SK-N-SH (cell line): ENCODE results near the gene ADAMTSL1.

Source experiments
- CHD2 ChIP-seq: fragments of 150-350 bp; IDR thresholded peaks from 2 replicates; pipeline ENCODE4 v1.6.1; 2018; ENCODE audit warnings: low read length; ENCODE audit not compliant: partially characterized antibody
- ELF1 ChIP-seq: IDR thresholded peaks from 2 replicates; pipeline ENCODE4 v1.4.0; 2012
- EP300 ChIP-seq, 2 experiments: IDR thresholded peaks; 2 replicates each; pipeline versions ENCODE4 v1.4.0 to v1.6.1; 2012; ENCODE audit warnings: borderline replicate concordance in 1 of 2, low read depth in 1 of 2, low read length in 1 of 2
- FOXJ3 ChIP-seq: sonication (generic); formaldehyde crosslinking; IDR thresholded peaks from 2 replicates; pipeline ENCODE4 v1.5.1; 2020; ENCODE audit warnings: mild to moderate bottlenecking, missing genetic modification reagents
- GABPA ChIP-seq: IDR thresholded peaks from 2 replicates; pipeline ENCODE4 v1.4.0; 2012; ENCODE audit warnings: low read depth, mild to moderate bottlenecking
- POLR2AphosphoS5 ChIP-seq: IDR thresholded peaks from 2 replicates; pipeline ENCODE4 v1.6.1; 2012; ENCODE audit warnings: low read depth, low read length
- RAD21 ChIP-seq: IDR thresholded peaks from 2 replicates; pipeline ENCODE4 v1.6.1; 2012; ENCODE audit warnings: mild to moderate bottlenecking, low read length
- RFX5 ChIP-seq: IDR thresholded peaks from 2 replicates; pipeline ENCODE4 v1.6.1; 2012; ENCODE audit warnings: mild to moderate bottlenecking, improper control_type of control experiment, low read length
- TEAD4 ChIP-seq: IDR thresholded peaks from 2 replicates; pipeline ENCODE4 v1.4.0; 2012; ENCODE audit warnings: mild to moderate bottlenecking, borderline replicate concordance; ENCODE audit not compliant: insufficient read depth
- YY1 ChIP-seq: IDR thresholded peaks from 2 replicates; pipeline ENCODE4 v1.4.0; 2012; ENCODE audit warnings: low read depth, mild to moderate bottlenecking
- TF ChIP-seq, protein P1 (sequence below): fragments of 200-600 bp; sonication (generic); IDR thresholded peaks from 2 replicates; pipeline ENCODE4 v1.6.1; 2017; ENCODE audit warnings: antibody characterized with exemption, mild to moderate bottlenecking, moderate library complexity
- TF ChIP-seq, protein P2 (sequence below): IDR thresholded peaks from 2 replicates; pipeline ENCODE4 v1.4.0; 2012; ENCODE audit warnings: low read depth
- TF ChIP-seq, protein P3 (sequence below): IDR thresholded peaks from 2 replicates; pipeline ENCODE4; 2012

DNA sequence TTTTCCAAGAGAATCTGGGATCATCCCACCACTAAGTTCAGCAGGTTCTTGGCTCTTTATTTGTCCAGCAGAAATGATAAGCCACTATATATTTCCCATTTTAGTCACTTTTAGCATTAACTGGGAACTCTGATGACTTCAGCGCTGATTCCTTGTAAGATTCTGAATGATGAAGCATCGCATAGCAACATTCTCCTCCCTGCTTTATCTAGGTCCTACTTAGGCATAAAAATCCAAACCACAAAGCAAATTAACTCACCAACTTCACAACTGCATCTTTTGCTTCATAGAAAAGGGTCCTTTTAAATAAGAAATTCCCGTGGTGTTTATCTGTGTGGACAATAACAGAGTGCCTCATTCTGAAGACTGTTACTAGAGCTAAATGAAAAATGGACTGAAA is 355.1 kb downstream of the ADAMTSL1 start:
- TF ChIP-seq ELF1 = no peak
- TF ChIP-seq, protein P1, sequence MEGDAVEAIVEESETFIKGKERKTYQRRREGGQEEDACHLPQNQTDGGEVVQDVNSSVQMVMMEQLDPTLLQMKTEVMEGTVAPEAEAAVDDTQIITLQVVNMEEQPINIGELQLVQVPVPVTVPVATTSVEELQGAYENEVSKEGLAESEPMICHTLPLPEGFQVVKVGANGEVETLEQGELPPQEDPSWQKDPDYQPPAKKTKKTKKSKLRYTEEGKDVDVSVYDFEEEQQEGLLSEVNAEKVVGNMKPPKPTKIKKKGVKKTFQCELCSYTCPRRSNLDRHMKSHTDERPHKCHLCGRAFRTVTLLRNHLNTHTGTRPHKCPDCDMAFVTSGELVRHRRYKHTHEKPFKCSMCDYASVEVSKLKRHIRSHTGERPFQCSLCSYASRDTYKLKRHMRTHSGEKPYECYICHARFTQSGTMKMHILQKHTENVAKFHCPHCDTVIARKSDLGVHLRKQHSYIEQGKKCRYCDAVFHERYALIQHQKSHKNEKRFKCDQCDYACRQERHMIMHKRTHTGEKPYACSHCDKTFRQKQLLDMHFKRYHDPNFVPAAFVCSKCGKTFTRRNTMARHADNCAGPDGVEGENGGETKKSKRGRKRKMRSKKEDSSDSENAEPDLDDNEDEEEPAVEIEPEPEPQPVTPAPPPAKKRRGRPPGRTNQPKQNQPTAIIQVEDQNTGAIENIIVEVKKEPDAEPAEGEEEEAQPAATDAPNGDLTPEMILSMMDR = no peak
- TF ChIP-seq CHD2 = no peak
- TF ChIP-seq POLR2AphosphoS5 = no peak
- no peak for TF ChIP-seq EP300 (IDR thresholded peaks at IDR 0.05; ENCODE audit: borderline replicate concordance in 1 of 2, low read depth in 1 of 2, low read length in 1 of 2)
- no peak for TF ChIP-seq FOXJ3 (CRISPR knock-in tag)
- TF ChIP-seq GABPA = no peak
- TF ChIP-seq YY1 = no peak
- TF ChIP-seq RFX5 = no peak
- TF ChIP-seq, protein P2, sequence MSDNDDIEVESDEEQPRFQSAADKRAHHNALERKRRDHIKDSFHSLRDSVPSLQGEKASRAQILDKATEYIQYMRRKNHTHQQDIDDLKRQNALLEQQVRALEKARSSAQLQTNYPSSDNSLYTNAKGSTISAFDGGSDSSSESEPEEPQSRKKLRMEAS = no peak
- TF ChIP-seq, protein P3, sequence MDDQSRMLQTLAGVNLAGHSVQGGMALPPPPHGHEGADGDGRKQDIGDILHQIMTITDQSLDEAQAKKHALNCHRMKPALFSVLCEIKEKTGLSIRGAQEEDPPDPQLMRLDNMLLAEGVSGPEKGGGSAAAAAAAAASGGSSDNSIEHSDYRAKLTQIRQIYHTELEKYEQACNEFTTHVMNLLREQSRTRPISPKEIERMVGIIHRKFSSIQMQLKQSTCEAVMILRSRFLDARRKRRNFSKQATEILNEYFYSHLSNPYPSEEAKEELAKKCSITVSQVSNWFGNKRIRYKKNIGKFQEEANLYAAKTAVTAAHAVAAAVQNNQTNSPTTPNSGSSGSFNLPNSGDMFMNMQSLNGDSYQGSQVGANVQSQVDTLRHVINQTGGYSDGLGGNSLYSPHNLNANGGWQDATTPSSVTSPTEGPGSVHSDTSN = no peak
- TF ChIP-seq RAD21 = no peak
- TF ChIP-seq TEAD4 = no peak
